ENCODE data around the gene ISOC2.

GRCh38 chr19:55491546-55492360 is 30.3 kb upstream of the ISOC2 start:
- TF ChIP-seq CTCF (IDR thresholded peaks at IDR 0.05; ENCODE audit: low read length) (no peak), EZH2 (IDR thresholded peaks at IDR 0.05; ENCODE audit: borderline replicate concordance, low read length) (no peak)

Measured in OCI-LY1 (cell line).